ENCODE data around the gene LEAP2. TPM values are rescaled to one million over a fixed set of nuclear protein-coding genes. Genes with fewer than 3 reads are reported as not detected.

Gene LEAP2
- total RNA-seq, 1 donor from 2014 or later = 4.2 TPM

- Histone ChIP-seq H3K27me3 (no peaks in the 10 kb centered on the region), H3K4me3 (no peak overlapping the region), H3K9me3 (no peaks in the 10 kb centered on the region), H3K36me3 (peaks cover 0 to 71% of the 10 kb centered on the region in 2 donors), H3K27ac (no peak overlapping the region), H3K4me1 (no peaks in the 10 kb centered on the region)
- intact Hi-C loops (cut with DNase I) = no loop called here
- no peak for DNase-seq (ENCODE audit: extremely low spot score in 2 of 2)
- TF ChIP-seq POLR2A (IDR thresholded peaks at IDR 0.05) (no peak), POLR2AphosphoS5 (IDR thresholded peaks at IDR 0.05; ENCODE audit: insufficient read depth in 1 of 2, low read depth in 1 of 2) (no peak), CTCF (IDR thresholded peaks at IDR 0.05) (no peak)
Measured at GRCh38 chr5:132890817-132891216, 17.3 kb downstream of the LEAP2 start.

DNA sequence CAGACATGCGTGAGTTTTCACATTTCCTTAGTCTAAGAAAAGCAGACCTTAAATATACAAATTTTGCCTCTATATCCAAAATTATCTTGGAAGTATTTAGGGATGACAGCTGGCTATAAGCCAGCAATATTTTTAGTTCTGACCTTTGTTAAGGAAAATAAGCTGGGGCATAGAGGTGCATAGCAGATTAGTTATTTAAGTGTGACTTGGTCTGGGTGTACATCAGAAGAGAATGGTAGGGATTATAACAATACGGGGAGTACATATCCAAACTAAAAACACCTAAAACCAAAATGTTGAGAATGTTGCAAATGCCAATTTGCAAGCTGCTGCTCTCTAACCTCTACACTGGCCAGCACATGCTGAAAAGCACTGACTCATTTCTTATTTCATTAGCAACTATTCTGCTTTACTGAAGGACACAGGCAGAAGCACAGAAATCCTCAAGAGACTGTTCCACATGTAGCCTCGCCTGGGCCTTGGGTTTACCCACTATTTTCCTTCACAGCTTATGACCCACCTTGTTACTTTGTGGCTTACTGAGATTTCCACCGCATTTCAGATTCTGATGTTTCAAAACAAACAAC lies 22.3 kb downstream of the LEAP2 start:
- peaks cover 3 to 63% of the 10 kb centered on the region in 2 donors for H3K36me3 ChIP-seq
- H3K4me1 ChIP-seq = no peaks in the 10 kb centered on the region
- H3K9me3 ChIP-seq = no peaks in the 10 kb centered on the region
- H3K4me3 ChIP-seq = no peak overlapping the region
- TF ChIP-seq CTCF (IDR thresholded peaks at IDR 0.05) (no peak), POLR2AphosphoS5 (IDR thresholded peaks at IDR 0.05; ENCODE audit: insufficient read depth in 1 of 2, low read depth in 1 of 2) (no peak), POLR2A (IDR thresholded peaks at IDR 0.05) (no peak)
- intact Hi-C loops (cut with DNase I) = no loop called here
- H3K27me3 ChIP-seq = no peaks in the 10 kb centered on the region
- H3K27ac ChIP-seq = no peak overlapping the region
- no peak for DNase-seq (ENCODE audit: extremely low spot score in 2 of 2)

DNA sequence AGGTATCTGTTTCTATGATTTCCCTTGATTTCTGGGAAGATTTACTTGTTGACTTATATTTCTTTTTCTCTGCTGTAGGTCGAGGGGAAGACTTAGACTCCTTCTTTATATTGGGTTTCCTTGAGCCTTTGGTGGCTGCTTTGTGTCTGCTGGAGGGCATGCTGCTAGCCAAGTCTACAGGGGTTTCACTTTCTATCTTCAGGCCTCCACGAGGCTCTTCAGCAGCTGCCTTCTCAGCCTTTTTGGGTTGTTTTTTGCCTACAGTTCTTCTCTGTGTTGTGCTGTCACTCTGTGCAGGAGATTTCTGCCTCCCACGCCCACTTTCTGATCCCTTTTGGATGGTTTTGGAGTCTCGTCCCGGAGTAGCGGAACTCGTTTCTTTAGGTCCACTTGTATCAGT lies 23.2 kb downstream of the LEAP2 start:
- H3K4me1 ChIP-seq = no peaks in the 10 kb centered on the region
- H3K4me3 ChIP-seq = no peak overlapping the region
- TF ChIP-seq POLR2A (IDR thresholded peaks at IDR 0.05) = no peak
- no peak for TF ChIP-seq POLR2AphosphoS5 (IDR thresholded peaks at IDR 0.05; ENCODE audit: insufficient read depth in 1 of 2, low read depth in 1 of 2)
- no peak for TF ChIP-seq CTCF (IDR thresholded peaks at IDR 0.05)
- H3K27me3 ChIP-seq = no peaks in the 10 kb centered on the region
- H3K36me3 ChIP-seq = peaks cover 3 to 59% of the 10 kb centered on the region in 2 donors
- intact Hi-C loops (cut with DNase I) = no loop called here
- DNase-seq (ENCODE audit: extremely low spot score in 2 of 2) = no peak
- no peak overlapping the region for H3K27ac ChIP-seq
- H3K9me3 ChIP-seq = no peaks in the 10 kb centered on the region

DNA sequence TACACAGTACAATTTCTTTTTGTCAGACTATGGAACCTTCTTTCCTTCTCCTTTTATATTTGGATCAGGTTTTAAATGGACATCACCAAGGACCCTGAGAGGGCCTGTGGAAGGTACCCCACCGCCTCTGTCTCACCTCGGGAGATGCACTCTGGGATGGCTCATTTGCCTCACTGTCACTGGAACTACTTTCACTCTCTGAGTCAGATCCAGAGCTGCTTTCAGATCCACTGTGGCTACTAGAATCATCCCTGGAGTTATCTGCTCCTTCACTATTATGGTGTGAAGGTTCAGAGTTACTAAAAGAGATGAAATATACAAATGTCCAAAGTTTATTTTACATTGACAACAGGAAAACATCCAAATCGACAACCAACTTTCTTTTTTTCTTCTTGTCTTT lies 24.6 kb downstream of the LEAP2 start:
- Histone ChIP-seq H3K9me3 (no peaks in the 10 kb centered on the region), H3K4me1 (no peaks in the 10 kb centered on the region), H3K27ac (no peak overlapping the region), H3K27me3 (no peaks in the 10 kb centered on the region), H3K4me3 (no peak overlapping the region), H3K36me3 (peaks cover 3 to 49% of the 10 kb centered on the region in 2 donors)
- intact Hi-C loops (cut with DNase I) = no loop called here
- no peak for TF ChIP-seq POLR2A (IDR thresholded peaks at IDR 0.05)
- TF ChIP-seq CTCF (IDR thresholded peaks at IDR 0.05) = no peak
- no peak for TF ChIP-seq POLR2AphosphoS5 (IDR thresholded peaks at IDR 0.05; ENCODE audit: insufficient read depth in 1 of 2, low read depth in 1 of 2)
- no peak for DNase-seq (ENCODE audit: extremely low spot score in 2 of 2)

GRCh38 chr5:132901036-132901435 lies 27.6 kb downstream of the LEAP2 start:
- Histone ChIP-seq H3K36me3 (peaks cover 3 to 30% of the 10 kb centered on the region in 2 donors), H3K4me1 (peaks cover 4% of the 10 kb centered on the region), H3K27ac (no peak overlapping the region), H3K4me3 (no peak overlapping the region), H3K9me3 (no peaks in the 10 kb centered on the region), H3K27me3 (no peaks in the 10 kb centered on the region)
- DNase-seq (ENCODE audit: extremely low spot score in 2 of 2) = no peak
- TF ChIP-seq POLR2A (IDR thresholded peaks at IDR 0.05) = no peak
- TF ChIP-seq POLR2AphosphoS5 (IDR thresholded peaks at IDR 0.05; ENCODE audit: insufficient read depth in 1 of 2, low read depth in 1 of 2) = no peak
- intact Hi-C loops (cut with DNase I) = no loop called here

All from vagina (tissue), 2 donors.